Measurements from ENCODE around the gene GPD2.

GRCh38 chr2:156581280-156581679 lies 145.1 kb downstream of the GPD2 start:
- TF ChIP-seq TCF4 (CRISPR knock-in tag; IDR thresholded peaks at IDR 0.05; ENCODE audit: borderline replicate concordance), result no peak
- no peak for TF ChIP-seq RARB (CRISPR knock-in tag; IDR thresholded peaks at IDR 0.05)
- no peak for TF ChIP-seq ZC3H10 (CRISPR knock-in tag; IDR thresholded peaks at IDR 0.05)
- no peak for TF ChIP-seq OSR1 (CRISPR knock-in tag; IDR thresholded peaks at IDR 0.05)
- no peak for TF ChIP-seq ESRRG (CRISPR knock-in tag; IDR thresholded peaks at IDR 0.05)
- TF ChIP-seq CREB5 (CRISPR knock-in tag; IDR thresholded peaks at IDR 0.05; ENCODE audit: low read depth), result no peak
- no peak for TF ChIP-seq ISL1 (CRISPR knock-in tag; IDR thresholded peaks at IDR 0.05)
- no peak for TF ChIP-seq TOX (CRISPR knock-in tag; IDR thresholded peaks at IDR 0.05; ENCODE audit: borderline replicate concordance)
- no peak for TF ChIP-seq PATZ1 (CRISPR knock-in tag; IDR thresholded peaks at IDR 0.05; ENCODE audit: borderline replicate concordance)
- TF ChIP-seq ZNF565 (CRISPR knock-in tag; conservative IDR thresholded peaks at IDR 0.05; ENCODE audit: low read depth), result no peak
- no peak for TF ChIP-seq GLIS3 (CRISPR knock-in tag; IDR thresholded peaks at IDR 0.05)

All from SK-N-SH treated with all-trans-retinoic acid at 6 μM for 48 hours (cell line).